A549 treated with Hydrocortisone at 1 μM for 4 hours (cell line): Measurements from ENCODE around the gene EVI2B. TPM values are rescaled to one million over a fixed set of nuclear protein-coding genes. Genes with fewer than 3 reads are reported as not detected.

Experiments used
- total RNA-seq: library from RNA; stranded (reverse); fragments of 200-300 nt; extraction: Qiagen RNA extraction; gene quantifications from 5 replicates; pipeline ENCODE4 v1.2.3, GENCODE V29; 2022

The EVI2B gene
- 0.07 to 0.08 TPM (median 0.08 TPM) in 4 of 5 replicates, not detected in the other for total RNA-seq

GRCh38 chr17:31313982-31314781 lies at the start of gene EVI2B:
Gene EVI2B, minus strand, starts transcription at chr17:31314054. Its CDS starts 8,445 bp downstream, at chr17:31305609.

GRCh38 chr17:31321481-31321880 lies 7.6 kb upstream of the EVI2B start, which contains the start of gene EVI2A:
Gene EVI2A, minus strand, starts transcription at chr17:31321622. Its CDS starts 2,609 bp downstream, at chr17:31319013.

GRCh38 chr17:31297090-31297489 lies 16.8 kb downstream of the EVI2B start, which contains the start of gene OMG:
Gene OMG, minus strand, starts transcription at chr17:31297239. Its CDS starts 908 bp downstream, at chr17:31296331.

Other genes with a start within 250 kb of the EVI2B start
- gene NF1, start 219.1 kb downstream of the EVI2B start, total RNA-seq: 14.7 to 24.3 TPM (median 19.2 TPM) in 5 replicates
- gene OMG, start 16.8 kb downstream of the EVI2B start, total RNA-seq: not detected in 5 replicates
- not detected in 5 replicates for gene EVI2A, start 7.6 kb upstream of the EVI2B start, total RNA-seq
- gene RAB11FIP4, start 77.6 kb upstream of the EVI2B start, total RNA-seq: 1.2 to 1.8 TPM (median 1.7 TPM) in 5 replicates